Epithelial cell of esophagus (primary cell): Measurements from ENCODE around the gene MMP17.

Experiments used
- DNase-seq: peaks from one replicate; pipeline ENCODE4 v3.0.0; 2010; ENCODE audit warnings: low read depth
- H3K4me3 ChIP-seq: 2 replicates; pipeline ENCODE4 v1.5.1; 2011; ENCODE audit warnings: mild to moderate bottlenecking, low read length, control low read depth
- TF ChIP-seq, protein P1 (sequence below): IDR thresholded peaks from 2 replicates; pipeline ENCODE4 v1.5.1; 2011; ENCODE audit warnings: low read depth, mild to moderate bottlenecking, low read length, control low read depth, inconsistent platforms; ENCODE audit not compliant: insufficient read depth; ENCODE audit errors: missing control alignments

Gene MMP17

DNA sequence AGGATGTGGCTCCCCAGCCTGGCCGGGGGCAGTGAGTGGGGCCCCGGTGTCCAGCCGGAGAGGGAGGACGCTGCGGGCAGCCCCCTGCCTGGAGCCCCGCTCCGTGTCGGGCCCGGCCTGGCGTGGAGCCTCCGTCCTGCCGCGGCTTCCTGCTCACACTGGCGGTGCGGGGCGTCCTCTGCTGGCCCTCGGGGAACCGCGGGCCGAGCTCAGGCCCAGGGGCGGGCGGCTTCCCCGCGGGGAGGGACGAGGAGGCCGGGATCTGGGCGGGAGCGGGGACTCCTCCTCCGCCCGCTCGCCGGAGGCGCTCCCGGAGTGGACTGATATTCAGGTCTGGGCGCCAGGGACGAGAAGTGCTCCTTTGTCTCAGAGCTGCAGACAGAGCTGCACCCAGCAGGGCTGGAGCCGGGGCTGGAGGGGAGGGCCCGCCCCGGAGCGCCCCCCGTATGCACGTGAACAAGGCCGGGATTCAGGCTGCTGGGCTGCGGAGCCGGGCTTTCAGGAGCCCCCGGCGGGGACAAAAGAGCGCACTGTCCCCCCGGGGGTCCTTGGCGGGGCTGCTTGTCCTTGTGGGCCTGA, 2.2 kb downstream of the MMP17 start:
- peak; percentile 73 for DNase-seq
- TF ChIP-seq, protein P1, sequence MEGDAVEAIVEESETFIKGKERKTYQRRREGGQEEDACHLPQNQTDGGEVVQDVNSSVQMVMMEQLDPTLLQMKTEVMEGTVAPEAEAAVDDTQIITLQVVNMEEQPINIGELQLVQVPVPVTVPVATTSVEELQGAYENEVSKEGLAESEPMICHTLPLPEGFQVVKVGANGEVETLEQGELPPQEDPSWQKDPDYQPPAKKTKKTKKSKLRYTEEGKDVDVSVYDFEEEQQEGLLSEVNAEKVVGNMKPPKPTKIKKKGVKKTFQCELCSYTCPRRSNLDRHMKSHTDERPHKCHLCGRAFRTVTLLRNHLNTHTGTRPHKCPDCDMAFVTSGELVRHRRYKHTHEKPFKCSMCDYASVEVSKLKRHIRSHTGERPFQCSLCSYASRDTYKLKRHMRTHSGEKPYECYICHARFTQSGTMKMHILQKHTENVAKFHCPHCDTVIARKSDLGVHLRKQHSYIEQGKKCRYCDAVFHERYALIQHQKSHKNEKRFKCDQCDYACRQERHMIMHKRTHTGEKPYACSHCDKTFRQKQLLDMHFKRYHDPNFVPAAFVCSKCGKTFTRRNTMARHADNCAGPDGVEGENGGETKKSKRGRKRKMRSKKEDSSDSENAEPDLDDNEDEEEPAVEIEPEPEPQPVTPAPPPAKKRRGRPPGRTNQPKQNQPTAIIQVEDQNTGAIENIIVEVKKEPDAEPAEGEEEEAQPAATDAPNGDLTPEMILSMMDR, result peak; percentile 32
- peak overlapping the region; percentile 34 for H3K4me3 ChIP-seq

DNA sequence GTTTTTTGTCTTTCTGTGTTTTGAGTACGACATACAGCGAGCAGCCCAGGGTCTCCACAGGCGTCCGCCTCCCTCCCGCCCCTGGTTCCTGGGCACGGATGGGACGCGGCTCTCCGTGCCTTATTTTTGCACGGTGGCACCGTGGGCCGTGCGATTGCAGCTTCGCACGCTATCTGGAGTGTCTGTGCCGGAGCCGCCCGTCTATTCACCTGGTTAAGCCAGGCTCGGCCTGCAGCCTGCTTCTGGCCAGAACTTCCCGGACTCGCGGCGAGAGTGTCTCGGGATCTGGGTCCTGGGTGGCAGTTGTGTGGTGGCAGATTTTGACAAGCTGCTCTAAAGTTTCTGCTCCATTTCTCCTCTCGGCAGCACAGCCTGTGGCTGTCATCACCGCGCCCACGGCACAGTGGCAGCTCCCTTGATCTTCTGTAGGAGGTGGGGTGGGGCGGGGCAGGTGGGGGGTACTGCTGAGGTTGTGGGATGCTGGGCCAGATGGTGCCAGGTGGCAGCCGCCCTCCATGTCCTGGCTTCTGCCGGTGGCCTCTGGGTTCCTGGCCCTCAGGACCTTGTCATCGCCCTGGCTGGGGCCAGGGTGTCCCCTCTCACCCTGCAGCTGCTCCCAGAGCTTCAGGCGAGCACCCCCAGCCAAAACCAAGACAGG, 2.9 kb downstream of the MMP17 start:
- TF ChIP-seq, protein P1, result no peak
- DNase-seq, result peak; percentile 20
- H3K4me3 ChIP-seq, result peak overlapping the region; percentile 34

DNA sequence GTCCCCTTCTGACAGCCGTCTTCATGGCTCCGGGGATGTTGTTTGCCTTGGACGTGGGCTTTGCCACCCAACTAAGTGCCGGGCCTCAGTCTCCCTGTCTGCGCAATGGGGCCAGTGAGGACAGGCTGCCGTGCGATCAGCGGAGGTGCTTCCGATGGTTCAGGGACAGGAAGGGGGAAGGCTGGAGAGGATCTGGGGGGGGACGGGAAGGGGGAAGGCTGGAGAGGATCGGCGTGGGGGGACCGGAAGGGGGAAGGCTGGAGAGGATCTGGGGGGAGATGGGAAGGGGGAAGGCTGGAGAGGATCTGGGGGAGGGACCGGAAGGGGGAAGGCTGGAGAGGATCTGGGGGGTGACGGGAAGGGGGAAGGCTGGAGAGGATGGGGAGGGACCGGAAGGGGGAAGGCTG, 3.4 kb downstream of the MMP17 start:
- no peak for DNase-seq
- TF ChIP-seq, protein P1, result no peak
- peak overlapping the region; percentile 19 for H3K4me3 ChIP-seq

DNA sequence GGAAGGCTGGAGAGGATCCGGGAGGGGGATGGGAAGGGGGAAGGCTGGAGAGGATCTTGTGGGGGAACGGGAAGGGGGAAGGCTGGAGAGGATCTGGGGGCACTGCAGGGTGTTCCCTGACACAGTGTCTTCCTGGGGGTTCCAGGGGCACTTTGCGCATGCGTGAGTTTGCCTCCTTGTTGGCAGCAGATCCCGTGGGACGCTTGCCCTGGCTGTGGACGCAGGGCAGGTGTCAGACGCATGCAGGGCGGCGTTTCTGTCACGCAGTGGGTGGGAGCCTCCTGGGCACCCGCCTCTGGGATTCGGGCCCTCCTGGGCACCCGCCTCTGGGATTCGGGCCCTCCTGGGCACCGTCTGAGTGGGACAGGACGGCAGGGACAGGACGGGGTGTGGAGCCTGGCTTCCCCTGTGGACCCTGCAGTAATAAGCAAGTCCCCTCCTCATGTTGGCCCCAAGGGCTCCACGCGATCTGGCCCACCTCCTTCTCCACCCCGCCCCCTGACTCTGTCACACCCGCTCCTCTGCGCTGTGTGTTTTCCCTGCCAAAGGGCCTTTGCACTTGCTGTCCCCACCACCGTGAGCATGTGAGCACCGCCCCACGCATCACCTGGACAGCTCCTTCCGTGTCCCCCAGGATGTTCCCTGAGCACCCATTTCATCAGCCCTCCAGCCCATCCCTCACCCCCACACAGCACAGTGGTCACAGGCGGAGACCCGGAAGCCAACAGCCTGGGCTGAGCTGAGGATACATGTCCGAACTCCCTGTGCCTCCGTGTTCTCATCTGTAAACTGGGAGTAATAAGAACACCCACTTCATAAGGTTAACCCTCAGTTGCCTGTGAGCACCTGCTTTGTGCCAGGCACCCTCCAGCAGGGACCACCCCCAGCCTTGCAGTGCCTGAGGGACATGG, 4.4 kb downstream of the MMP17 start:
- H3K4me3 ChIP-seq, result peak overlapping the region; percentile 3
- DNase-seq, result no peak
- TF ChIP-seq, protein P1, result no peak

DNA sequence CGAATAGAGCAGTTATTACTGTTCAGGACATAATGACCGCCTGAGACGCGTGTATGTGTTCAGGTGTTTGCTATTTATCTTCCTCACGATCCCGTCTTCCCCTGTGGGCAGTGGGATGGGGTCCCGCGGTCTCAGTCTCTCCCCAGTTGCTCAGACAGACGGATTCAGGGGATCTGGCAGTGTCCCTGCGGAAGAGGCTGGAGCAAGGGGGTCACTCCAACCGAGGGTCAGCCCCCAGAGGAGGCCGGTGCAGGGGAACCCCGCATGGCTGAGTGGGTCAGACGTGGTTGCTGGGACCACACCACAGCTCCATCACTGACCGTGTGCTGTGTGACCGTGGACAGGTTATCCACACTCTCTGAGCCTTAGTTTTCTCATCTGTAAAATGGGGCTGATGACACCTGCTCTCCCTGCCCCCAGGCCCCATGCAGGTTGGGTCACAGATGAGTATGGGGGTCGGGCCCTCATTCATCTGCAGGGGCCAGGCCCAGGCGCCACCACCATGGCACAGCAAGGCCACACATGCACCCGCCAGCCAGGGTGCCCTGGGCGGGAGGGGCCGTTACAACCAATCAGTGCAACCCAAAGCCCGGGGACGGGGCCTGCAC, 5.2 kb downstream of the MMP17 start:
- no peak for DNase-seq
- no peak overlapping the region for H3K4me3 ChIP-seq
- TF ChIP-seq, protein P1, result no peak

DNA sequence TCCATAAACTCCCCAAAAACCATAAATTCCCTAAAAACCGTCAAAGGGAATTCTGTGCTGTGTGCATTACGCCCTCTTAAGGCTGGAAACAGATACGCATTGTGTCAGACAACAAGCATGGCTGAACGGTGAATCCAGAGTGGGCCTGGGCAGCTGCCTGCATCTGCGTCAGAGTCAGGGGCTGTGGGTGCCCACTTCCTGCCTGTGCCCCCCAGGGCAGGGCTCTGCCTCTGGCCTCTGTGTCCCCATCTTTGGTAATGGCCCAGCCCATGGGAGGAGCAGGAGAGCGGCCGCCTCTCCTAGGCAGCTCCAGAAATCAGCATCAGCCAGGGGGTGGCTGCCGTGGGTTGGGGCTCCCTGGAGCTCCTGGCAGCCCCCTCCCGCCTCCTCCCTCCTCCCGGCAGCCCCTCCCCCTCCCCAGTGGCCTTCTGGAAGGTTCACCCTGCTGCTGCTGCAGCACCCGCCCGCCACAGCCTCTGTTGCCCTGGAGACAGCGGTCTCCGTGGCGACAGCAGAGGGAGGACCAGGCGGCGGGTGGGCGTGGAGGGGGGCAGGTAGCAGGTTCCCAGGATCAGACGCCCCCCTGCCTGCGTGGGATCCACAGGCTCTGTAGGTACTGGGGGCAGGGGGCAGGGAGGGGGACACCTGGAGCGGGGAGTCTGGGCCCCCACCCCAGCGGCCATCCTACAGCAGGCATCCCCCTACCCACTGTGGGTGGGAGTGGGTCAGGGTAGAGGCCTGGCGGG, 5.9 kb downstream of the MMP17 start:
- DNase-seq, result peak; percentile 40
- H3K4me3 ChIP-seq, result no peak overlapping the region
- TF ChIP-seq, protein P1, result peak; percentile 56
